Stimulated activated CD4-positive, alpha-beta T cell treated with anti-CD3 and anti-CD28 coated beads, Interleukin-2, amount 100 ng/mL, for 24 hours (primary cell): ENCODE measurements around the gene CWF19L2.

ENCODE experiments used
- DNase-seq, 2 donors: peaks; one replicate each; pipeline ENCODE4 v3.0.0-alpha.2; 2020

The CWF19L2 gene

DNA sequence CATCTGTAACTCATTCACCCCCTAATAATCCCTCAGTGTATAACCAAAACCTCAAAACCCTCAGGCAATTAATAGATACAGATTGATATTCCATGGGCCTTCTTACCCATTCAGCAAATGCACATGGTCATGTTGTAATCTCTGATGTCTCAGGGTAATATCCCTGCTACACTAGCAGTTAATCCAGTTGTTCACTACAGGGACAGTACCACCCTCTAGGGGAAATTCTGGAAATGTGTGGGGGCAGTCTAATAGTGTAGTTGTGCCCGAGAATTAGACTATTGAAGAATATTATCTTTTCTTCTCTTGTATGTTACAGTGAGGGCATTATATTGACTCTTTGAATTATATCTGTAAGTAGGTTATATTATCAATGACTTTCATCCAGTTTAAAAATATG lies 175.4 kb downstream of the CWF19L2 start:
- DNase-seq: no peak
